Common myeloid progenitor, CD34-positive (primary cell): ENCODE measurements around the gene TMIGD3.

Source experiments
- CTCF ChIA-PET: fragments of 350-600 bp; sonication (Branson Sonifier 250); formaldehyde crosslinking; loops from one replicate; lab custom pipeline; 2021; ENCODE audit warnings: antibody characterized with exemption; lab: Charles Lee
- POLR2A ChIA-PET: fragments of 350-600 bp; sonication (Branson Sonifier 250); formaldehyde crosslinking; loops from one replicate; lab custom pipeline; 2021; ENCODE audit warnings: antibody characterized with exemption; lab: Charles Lee
- DNase-seq, 3 donors: peaks; one replicate each; pipeline versions ENCODE4 v3.0.0 to v3.0.0-alpha.2; 2013
- H3K27ac ChIP-seq, 2 experiments: 1 replicate in 1 of 2; 2 replicates in 1 of 2; pipeline ENCODE4 v1.7.0; 2013; ENCODE audit warnings: inconsistent platforms in 2 of 2, low read length in 2 of 2, mild to moderate bottlenecking in 2 of 2, low read depth in 1 of 2, moderate library complexity in 1 of 2; ENCODE audit not compliant: severe bottlenecking in 2 of 2, insufficient read depth in 1 of 2, poor library complexity in 1 of 2
- H3K27me3 ChIP-seq, 5 experiments: replicated peaks in 2 of 5; 1 replicate in 3 of 5; 2 replicates in 2 of 5; pipeline versions ENCODE4 v1.6.1 to v1.7.0; 2013; ENCODE audit warnings: low read length in 4 of 5, mild to moderate bottlenecking in 2 of 5, moderate library complexity in 2 of 5, inconsistent platforms in 1 of 5; ENCODE audit not compliant: insufficient read depth in 5 of 5, control insufficient read depth in 4 of 5
- H3K36me3 ChIP-seq, 4 experiments: 1 replicate in 2 of 4; 2 replicates in 2 of 4; pipeline versions ENCODE4 v1.6.1 to v1.7.0; 2013; ENCODE audit warnings: low read length in 3 of 4, control low read depth in 1 of 4, mild to moderate bottlenecking in 1 of 4; ENCODE audit not compliant: control insufficient read depth in 4 of 4, insufficient read depth in 4 of 4
- H3K4me1 ChIP-seq, 4 experiments: 1 replicate in 3 of 4; 2 replicates in 1 of 4; pipeline versions ENCODE4 v1.6.1 to v1.7.1; 2013; ENCODE audit warnings: low read length in 3 of 4, mild to moderate bottlenecking in 3 of 4, control low read depth in 1 of 4, inconsistent platforms in 1 of 4, moderate library complexity in 1 of 4; ENCODE audit not compliant: control insufficient read depth in 4 of 4, insufficient read depth in 4 of 4; ENCODE audit errors: control extremely low read depth in 1 of 4
- H3K4me3 ChIP-seq, 7 experiments: 1 replicate in 4 of 7; 2 replicates in 3 of 7; pipeline versions ENCODE4 v1.5.1 to v1.7.0; 2013; ENCODE audit warnings: mild to moderate bottlenecking in 7 of 7, low read length in 6 of 7, moderate library complexity in 6 of 7, inconsistent platforms in 2 of 7, low read depth in 2 of 7, control low read depth in 1 of 7; ENCODE audit not compliant: insufficient read depth in 4 of 7, control insufficient read depth in 1 of 7; ENCODE audit errors: extremely low read depth in 1 of 7
- H3K9me3 ChIP-seq, 5 experiments: 1 replicate in 4 of 5; 2 replicates in 1 of 5; pipeline versions ENCODE4 v1.6.1 to v1.7.1; 2013; ENCODE audit warnings: low read length in 4 of 5, mild to moderate bottlenecking in 2 of 5, inconsistent platforms in 1 of 5, low read depth in 1 of 5, moderate library complexity in 1 of 5; ENCODE audit not compliant: control insufficient read depth in 4 of 5, insufficient read depth in 2 of 5; ENCODE audit errors: control extremely low read depth in 1 of 5
- WGBS: methylation state at CpG from one replicate; pipeline ENCODE4 v1.1.5; 2013; ENCODE audit not compliant: insufficient coverage; 5-methylcytosine and 5-hydroxymethylcytosine counted together

Gene TMIGD3

GRCh38 chr1:111509997-111510375 is 6.6 kb upstream of the TMIGD3 start:
- ChIA-PET CTCF (interaction anchor here (1.0 to 9.9 kb wide), 10 partner anchors 7 to 179 kb away, joined by 3 to 151 read pairs (median 14); partner anchors contain the start of gene C1orf162), POLR2A (interaction anchor here (2.4 kb wide), 1 partner anchor 106 kb away, joined by 7 read pairs; no protein-coding TSS in a partner anchor)
- WGBS = 92% methylated on average over 2 of the region's 3 CpGs
- H3K27ac ChIP-seq = no peak overlapping the region
- no peak overlapping the region for H3K4me3 ChIP-seq
- no peaks in the 10 kb centered on the region for H3K9me3 ChIP-seq
- H3K36me3 ChIP-seq = no peaks in the 10 kb centered on the region
- peaks cover 29 to 97% (median 91%) of the 10 kb centered on the region in 4 experiments for H3K4me1 ChIP-seq
- no peak for DNase-seq
- no peaks in the 10 kb centered on the region for H3K27me3 ChIP-seq

- H3K27ac ChIP-seq = peak overlapping the region; percentile 84 to 93
- peaks cover 37 to 97% (median 91%) of the 10 kb centered on the region in 4 experiments for H3K4me1 ChIP-seq
- CTCF ChIA-PET = interaction anchor here (0.6 to 9.9 kb wide), 50 partner anchors 9 to 253 kb away, joined by 3 to 151 read pairs (median 8); partner anchors contain the start of genes ATP5PB, C1orf162, DDX20 and RAP1A
- no peaks in the 10 kb centered on the region for H3K9me3 ChIP-seq
- WGBS = 0% methylated on average over 6 of the region's 15 CpGs
- H3K36me3 ChIP-seq = no peaks in the 10 kb centered on the region
- peak; percentile 89 to 97 (median 96) for DNase-seq
- peak overlapping the region in 6 of 7 experiments; percentile 35 to 72 (median 64) for H3K4me3 ChIP-seq
- no peaks in the 10 kb centered on the region for H3K27me3 ChIP-seq
- POLR2A ChIA-PET = interaction anchor here (0.7 to 2.4 kb wide), 11 partner anchors 9 to 247 kb away, joined by 3 to 18 read pairs (median 6); partner anchors contain the start of genes ATP5PB, C1orf162, INKA2 and WDR77
Observed at GRCh38 chr1:111507411-111508201, 4.2 kb upstream of the TMIGD3 start.

DNA sequence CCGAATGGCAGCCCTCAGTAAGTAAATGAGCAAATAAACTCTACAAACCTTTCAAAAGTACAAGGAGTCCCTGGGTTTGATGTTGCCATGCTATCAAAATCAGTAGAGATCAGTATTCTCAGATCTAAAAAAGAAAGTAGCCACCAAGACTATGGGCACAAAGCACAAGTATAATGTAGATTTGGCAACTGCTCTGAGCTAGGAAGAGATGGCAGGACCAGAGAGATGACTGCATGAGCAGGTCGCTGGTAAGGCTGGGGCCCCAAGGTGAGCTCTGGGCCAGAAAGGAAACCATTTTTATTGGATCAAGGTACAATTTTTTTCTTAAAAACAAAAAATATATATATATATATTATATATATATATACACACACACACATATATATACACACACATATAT is 3.1 kb upstream of the TMIGD3 start:
- peaks cover 37 to 90% (median 81%) of the 10 kb centered on the region in 4 experiments for H3K4me1 ChIP-seq
- H3K9me3 ChIP-seq = no peaks in the 10 kb centered on the region
- no CpG with 5 or more reads among the region's 2 CpGs for WGBS

GRCh38 chr1:111505641-111506119 is 2.2 kb upstream of the TMIGD3 start:
- no peaks in the 10 kb centered on the region for H3K36me3 ChIP-seq
- WGBS = 80% methylated on average over 6 of the region's 6 CpGs
- ChIA-PET POLR2A (no interaction called here), CTCF (interaction anchor here (3.2 to 9.9 kb wide), 4 partner anchors 9 to 27 kb away, joined by 28 to 151 read pairs (median 42); partner anchors contain the start of gene C1orf162)
- H3K9me3 ChIP-seq = no peaks in the 10 kb centered on the region
- H3K4me3 ChIP-seq = peak overlapping the region in 1 of 7 experiments; percentile 14
- H3K27me3 ChIP-seq = no peaks in the 10 kb centered on the region
- DNase-seq = peak in 1 of 3 donors; percentile 60
- H3K27ac ChIP-seq = peak overlapping the region in 1 of 2 experiments; percentile 50
- peaks cover 35 to 90% (median 78%) of the 10 kb centered on the region in 4 experiments for H3K4me1 ChIP-seq

More for the DNA sequence above, 3.1 kb upstream of the TMIGD3 start:
- no peak for DNase-seq
- Histone ChIP-seq H3K36me3 (no peaks in the 10 kb centered on the region), H3K27me3 (no peaks in the 10 kb centered on the region), H3K27ac (peak overlapping the region in 1 of 2 experiments; percentile 50), H3K4me3 (no peak overlapping the region)
- ChIA-PET POLR2A (interaction anchor here (0.7 kb wide), 1 partner anchor 144 kb away, joined by 3 read pairs; no protein-coding TSS in a partner anchor), CTCF (interaction anchor here (0.9 to 9.9 kb wide), 15 partner anchors 9 to 245 kb away, joined by 3 to 151 read pairs (median 18); partner anchors contain the start of genes C1orf162 and RAP1A)

DNA sequence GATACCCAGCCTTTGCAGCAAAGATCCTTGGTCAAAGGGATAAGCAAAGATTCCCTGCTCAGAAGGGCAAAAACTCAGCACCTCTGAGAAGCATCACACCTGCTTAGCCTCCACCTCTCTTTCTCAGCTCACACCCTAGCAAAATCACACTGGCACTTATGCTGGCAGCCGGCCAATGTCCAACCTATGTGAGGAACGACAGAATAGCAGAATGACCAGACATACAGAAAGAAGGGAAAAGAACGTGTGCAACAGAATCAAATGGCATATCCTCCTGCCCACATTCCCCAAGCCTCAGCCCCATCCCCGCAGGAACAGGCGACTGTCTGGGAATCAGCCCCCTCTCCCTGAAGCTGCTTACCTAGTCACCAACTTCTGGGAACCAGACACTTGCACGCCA is 664 bp upstream of the TMIGD3 start:
- Histone ChIP-seq H3K4me3 (peak overlapping the region in 2 of 7 experiments; percentile 14 to 19), H3K9me3 (no peaks in the 10 kb centered on the region), H3K36me3 (no peaks in the 10 kb centered on the region), H3K27ac (no peak overlapping the region), H3K4me1 (peaks cover 36 to 76% (median 69%) of the 10 kb centered on the region in 4 experiments), H3K27me3 (no peaks in the 10 kb centered on the region)
- ChIA-PET POLR2A (interaction anchor here (0.9 to 1.0 kb wide), 2 partner anchors 12 to 116 kb away, joined by 3 read pairs; partner anchors contain the start of gene RAP1A), CTCF (interaction anchor here (0.7 to 9.9 kb wide), 6 partner anchors 8 to 151 kb away, joined by 3 to 151 read pairs (median 4); partner anchors contain the start of gene C1orf162)
- no peak for DNase-seq
- 65% methylated on average over 4 of the region's 6 CpGs for WGBS

DNA sequence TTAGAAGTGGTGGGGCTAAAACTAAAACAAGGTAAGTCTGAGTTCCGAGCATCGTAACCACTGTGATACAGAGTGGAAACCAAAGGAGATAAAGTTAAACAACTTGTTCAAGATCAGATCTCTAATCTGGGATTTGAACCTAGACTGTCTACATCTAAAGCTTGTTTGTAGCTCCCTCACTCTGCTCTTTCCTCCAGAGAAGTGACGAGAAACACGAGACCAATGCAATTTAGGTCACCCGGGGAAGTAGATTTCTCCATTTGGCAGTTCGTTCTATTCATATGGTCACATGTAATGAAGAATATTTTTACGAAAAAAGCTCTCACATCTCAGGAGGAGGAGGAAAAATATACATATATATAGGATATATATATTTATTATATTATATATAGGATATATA is 1.8 kb downstream of the TMIGD3 start:
- no peaks in the 10 kb centered on the region for H3K36me3 ChIP-seq
- peaks cover 31 to 66% (median 51%) of the 10 kb centered on the region in 4 experiments for H3K4me1 ChIP-seq
- peaks cover 0 to under 1% (median 0%) of the 10 kb centered on the region in 5 experiments for H3K9me3 ChIP-seq
- ChIA-PET POLR2A (no interaction called here), CTCF (interaction anchor here (1.0 to 9.9 kb wide), 3 partner anchors 12 to 267 kb away, joined by 3 to 151 read pairs (median 21); partner anchors contain the start of gene C1orf162)
- H3K27me3 ChIP-seq = no peaks in the 10 kb centered on the region
- 100% methylated on average over 3 of the region's 7 CpGs for WGBS
- H3K27ac ChIP-seq = no peak overlapping the region
- H3K4me3 ChIP-seq = no peak overlapping the region
- DNase-seq = no peak
